ENCODE data around the gene RAB4A. TPM values are rescaled to one million over a fixed set of nuclear protein-coding genes. Genes with fewer than 3 reads are reported as not detected.

RAB4A gene
- total and polyA plus RNA-seq, 9 of the 15 experiments (the other 6 are each of a cell fraction or from before 2014, with no cell fraction given), result 8.3 to 61.0 (median 26.7) TPM

GRCh38 chr1:229227298-229227919 lies 43.5 kb upstream of the RAB4A start (continued):
- TF ChIP-seq RBM17 (IDR thresholded peaks at IDR 0.05; ENCODE audit: borderline replicate concordance, low read depth, low read length) (no peak), KDM1A (IDR thresholded peaks at IDR 0.05) (no peak), TOE1 (IDR thresholded peaks at IDR 0.05; ENCODE audit: borderline replicate concordance) (no peak), TOE1 (CRISPR knock-in tag; IDR thresholded peaks at IDR 0.05; ENCODE audit: borderline replicate concordance, low read depth) (no peak), MLLT1 (IDR thresholded peaks at IDR 0.05) (no peak), THAP7 (CRISPR knock-in tag; IDR thresholded peaks at IDR 0.05) (no peak), THRB (CRISPR knock-in tag; conservative IDR thresholded peaks at IDR 0.05) (no peak), HIVEP1 (CRISPR knock-in tag; IDR thresholded peaks at IDR 0.05) (no peak), ZNF511 (CRISPR knock-in tag; IDR thresholded peaks at IDR 0.05) (no peak), SIRT6 (IDR thresholded peaks at IDR 0.05; ENCODE audit: low read depth, low read length) (no peak), CBX3 (IDR thresholded peaks at IDR 0.05; ENCODE audit: borderline replicate concordance in 1 of 2, low read length in 2 of 2) (no peak), FOXK1 (CRISPR knock-in tag; IDR thresholded peaks at IDR 0.05; ENCODE audit: borderline replicate concordance) (no peak), ZNF436 (CRISPR knock-in tag; IDR thresholded peaks at IDR 0.05) (no peak), CTBP1 (IDR thresholded peaks at IDR 0.05; ENCODE audit: borderline replicate concordance) (peak; percentile 58; the same call in 1 of the 2 replicates), CTCF (IDR thresholded peaks at IDR 0.05 in 2 of 3, conservative IDR thresholded peaks at IDR 0.05 in 1 of 3; ENCODE audit: insufficient read depth in 2 of 3, low read depth in 1 of 3, low read length in 3 of 3) (peak; percentile 87 to 96 (median 91)), SETDB1 (IDR thresholded peaks at IDR 0.05; ENCODE audit: low read length) (no peak), CBFA2T3 (IDR thresholded peaks at IDR 0.05) (no peak), ZNF583 (CRISPR knock-in tag; IDR thresholded peaks at IDR 0.05) (no peak), SMARCB1 (IDR thresholded peaks at IDR 0.05; ENCODE audit: insufficient read length, low read depth) (no peak), PKNOX1 (IDR thresholded peaks at IDR 0.05) (no peak; the same call in 1 of the 2 replicates), ZNF140 (CRISPR knock-in tag; IDR thresholded peaks at IDR 0.05) (no peak), LEF1 (IDR thresholded peaks at IDR 0.05) (no peak), EHMT2 (IDR thresholded peaks at IDR 0.05) (no peak), SOX6 (IDR thresholded peaks at IDR 0.05) (0 out of 2 replicates have a peak, but pooled peaks have one; percentile 21)
